ENCODE measurements around the gene NOL4L. TPM values are rescaled to one million over a fixed set of nuclear protein-coding genes. Genes with fewer than 3 reads are reported as not detected.

Gene NOL4L
- polyA plus RNA-seq, 3 donors, result 1.1 to 30.9 (median 2.8) TPM

DNA sequence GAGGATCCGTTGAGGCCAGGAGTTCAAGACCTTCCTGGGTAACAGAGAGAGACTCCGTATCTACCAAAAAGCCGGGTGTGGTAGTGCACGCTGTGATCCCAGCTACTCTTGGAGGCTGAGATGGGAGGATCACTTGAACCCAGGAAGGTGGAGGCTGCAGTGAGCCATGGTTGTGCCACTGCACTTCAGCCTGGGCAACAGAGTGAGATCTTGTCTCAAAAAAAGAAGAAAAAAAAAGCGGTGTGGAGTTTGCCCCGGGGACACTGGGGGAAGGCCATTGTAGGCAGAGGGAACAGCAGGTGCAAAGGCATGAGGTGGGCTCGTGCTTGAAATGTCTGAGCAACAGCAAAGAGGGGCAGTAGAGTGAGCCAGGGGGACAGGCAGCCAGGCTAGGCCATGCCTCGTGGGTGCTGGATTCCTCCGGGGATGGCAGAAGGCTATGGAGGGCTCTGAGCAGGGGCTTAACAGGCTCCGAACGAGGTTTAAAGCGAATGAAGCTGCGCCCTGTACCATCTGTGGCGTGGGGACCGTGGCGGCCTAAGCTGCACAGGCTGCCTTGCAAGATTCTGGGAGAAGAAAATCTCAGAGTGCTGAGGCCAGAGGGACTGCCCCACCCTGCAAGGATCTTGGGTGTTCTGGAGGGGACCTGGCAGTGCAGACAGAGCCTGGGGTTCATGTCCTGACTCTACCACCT, 36.9 kb upstream of the NOL4L start:
- H3K36me3 Mint-ChIP-seq, result no peaks in the 10 kb centered on the region
- H3K27ac Mint-ChIP-seq, result peak overlapping the region in 1 of 7 donors; percentile 58
- no peaks in the 10 kb centered on the region for H3K4me1 Mint-ChIP-seq
- Histone ChIP-seq H3K27me3 (ENCODE audit: control insufficient read depth in 2 of 2, insufficient read depth in 2 of 2, low read length in 2 of 2) (no peaks in the 10 kb centered on the region), H3K9me3 (replicated peaks in 1 of 2; ENCODE audit: control insufficient read depth in 1 of 2, insufficient read depth in 1 of 2, low read length in 2 of 2) (no peaks in the 10 kb centered on the region), H2AFZ (ENCODE audit: insufficient read depth, low read depth, low read length, poor library complexity, severe bottlenecking) (no peak overlapping the region), H4K20me1 (ENCODE audit: insufficient read depth, low read length) (no peaks in the 10 kb centered on the region), H3K4me3 (replicated peaks in 1 of 3; ENCODE audit: low read depth in 2 of 3, low read length in 3 of 3) (no peak overlapping the region), H3K27ac (ENCODE audit: low read depth in 1 of 2, low read length in 2 of 2) (no peak overlapping the region), H3K9ac (ENCODE audit: insufficient read depth, low read length, poor library complexity, severe bottlenecking) (no peak overlapping the region), H3K36me3 (replicated peaks in 1 of 2; ENCODE audit: control insufficient read depth in 1 of 2, insufficient read depth in 2 of 2, low read length in 2 of 2) (no peaks in the 10 kb centered on the region), H3K4me2 (replicated peaks; ENCODE audit: extremely low read depth, low read length, poor library complexity, severe bottlenecking) (no peak overlapping the region), H3K79me2 (ENCODE audit: insufficient read depth, low read length) (no peaks in the 10 kb centered on the region), H3K4me1 (ENCODE audit: control insufficient read depth in 1 of 2, insufficient read depth in 2 of 2, low read length in 2 of 2) (peaks cover 5% of the 10 kb centered on the region in 2 donors)
- peaks cover 0 to 7% (median 6%) of the 10 kb centered on the region in 3 donors for H3K27me3 Mint-ChIP-seq (ENCODE audit: low read depth in 3 of 3)
- no peak for DNase-seq
- intact Hi-C loops (cut with micrococcal nuclease), result no loop called here
- no peaks in the 10 kb centered on the region for H3K9me3 Mint-ChIP-seq
- no peak for TF ChIP-seq CTCF (IDR thresholded peaks at IDR 0.05)
- H3K4me3 Mint-ChIP-seq, result no peak overlapping the region
- WGBS (ENCODE audit: insufficient coverage), result 92% methylated on average over 13 of the region's 16 CpGs

- no peak overlapping the region for H3K27ac ChIP-seq (ENCODE audit: low read depth in 1 of 2, low read length in 2 of 2)
- 71% methylated on average over 3 of the region's 5 CpGs for WGBS (ENCODE audit: insufficient coverage)
- H3K4me1 Mint-ChIP-seq, result no peaks in the 10 kb centered on the region
- no peak overlapping the region for H3K9ac ChIP-seq (ENCODE audit: insufficient read depth, low read length, poor library complexity, severe bottlenecking)
- TF ChIP-seq CTCF (IDR thresholded peaks at IDR 0.05), result no peak
- peak overlapping the region in 1 of 7 donors; percentile 10 for H3K27ac Mint-ChIP-seq
- no peaks in the 10 kb centered on the region for H3K9me3 ChIP-seq (replicated peaks in 1 of 2; ENCODE audit: control insufficient read depth in 1 of 2, insufficient read depth in 1 of 2, low read length in 2 of 2)
- H4K20me1 ChIP-seq (ENCODE audit: insufficient read depth, low read length), result no peaks in the 10 kb centered on the region
- H2AFZ ChIP-seq (ENCODE audit: insufficient read depth, low read depth, low read length, poor library complexity, severe bottlenecking), result no peak overlapping the region
- no peak overlapping the region for H3K4me3 Mint-ChIP-seq
- H3K4me1 ChIP-seq (ENCODE audit: control insufficient read depth in 1 of 2, insufficient read depth in 2 of 2, low read length in 2 of 2), result no peaks in the 10 kb centered on the region
- no peaks in the 10 kb centered on the region for H3K9me3 Mint-ChIP-seq
- peaks cover 0 to 7% (median 7%) of the 10 kb centered on the region in 3 donors for H3K27me3 Mint-ChIP-seq (ENCODE audit: low read depth in 3 of 3)
- no peak overlapping the region for H3K4me3 ChIP-seq (replicated peaks in 1 of 3; ENCODE audit: low read depth in 2 of 3, low read length in 3 of 3)
- no peaks in the 10 kb centered on the region for H3K36me3 ChIP-seq (replicated peaks in 1 of 2; ENCODE audit: control insufficient read depth in 1 of 2, insufficient read depth in 2 of 2, low read length in 2 of 2)
- no peaks in the 10 kb centered on the region for H3K79me2 ChIP-seq (ENCODE audit: insufficient read depth, low read length)
- intact Hi-C loops (cut with micrococcal nuclease), result no loop called here
- H3K27me3 ChIP-seq (ENCODE audit: control insufficient read depth in 2 of 2, insufficient read depth in 2 of 2, low read length in 2 of 2), result no peaks in the 10 kb centered on the region
- no peaks in the 10 kb centered on the region for H3K36me3 Mint-ChIP-seq
- H3K4me2 ChIP-seq (replicated peaks; ENCODE audit: extremely low read depth, low read length, poor library complexity, severe bottlenecking), result no peak overlapping the region
- no peak for DNase-seq
Observed at GRCh38 chr20:32621071-32621890, 36.1 kb upstream of the NOL4L start.

Measured in CD14-positive monocyte (primary cell).